ENCODE measurements around the gene EPHB1.

EPHB1 gene

GRCh38 chr3:134911586-134912548 lies 116.8 kb downstream of the EPHB1 start:
- DNase-seq (ENCODE audit: low read depth), result no peak

- DNase-seq (ENCODE audit: low read depth), result no peak
Measured at GRCh38 chr3:134916276-134916961, 121.4 kb downstream of the EPHB1 start.

- no peak for DNase-seq (ENCODE audit: low read depth)
Measured at GRCh38 chr3:134917631-134918030, 122.6 kb downstream of the EPHB1 start.

- no peak for DNase-seq (ENCODE audit: low read depth)
Measured at GRCh38 chr3:134918441-134918840, 123.4 kb downstream of the EPHB1 start.

- no peak for DNase-seq (ENCODE audit: low read depth)
Measured at GRCh38 chr3:134922101-134922500, 127.0 kb downstream of the EPHB1 start.

- no peak for DNase-seq (ENCODE audit: low read depth)
Measured at GRCh38 chr3:134922866-134923265, 127.8 kb downstream of the EPHB1 start.

GRCh38 chr3:134923286-134923685 lies 128.2 kb downstream of the EPHB1 start:
- DNase-seq (ENCODE audit: low read depth), result no peak

GRCh38 chr3:134927599-134927998 lies 132.5 kb downstream of the EPHB1 start:
- no peak for DNase-seq (ENCODE audit: low read depth)

GRCh38 chr3:134928392-134928791 lies 133.3 kb downstream of the EPHB1 start:
- DNase-seq (ENCODE audit: low read depth), result no peak

GRCh38 chr3:134928819-134929218 lies 133.8 kb downstream of the EPHB1 start:
- no peak for DNase-seq (ENCODE audit: low read depth)

GRCh38 chr3:134929976-134930375 lies 134.9 kb downstream of the EPHB1 start:
- no peak for DNase-seq (ENCODE audit: low read depth)

GRCh38 chr3:134931045-134931785 lies 136.2 kb downstream of the EPHB1 start:
- no peak for DNase-seq (ENCODE audit: low read depth)

- DNase-seq (ENCODE audit: low read depth), result no peak
Measured at GRCh38 chr3:134932035-134932434, 137.0 kb downstream of the EPHB1 start.

- no peak for DNase-seq (ENCODE audit: low read depth)
Measured at GRCh38 chr3:134933997-134934396, 138.9 kb downstream of the EPHB1 start.

GRCh38 chr3:134934933-134935332 lies 139.9 kb downstream of the EPHB1 start:
- no peak for DNase-seq (ENCODE audit: low read depth)

- DNase-seq (ENCODE audit: low read depth), result no peak
Measured at GRCh38 chr3:134937256-134938028, 142.4 kb downstream of the EPHB1 start.

GRCh38 chr3:134938029-134938525 lies 143.0 kb downstream of the EPHB1 start:
- DNase-seq (ENCODE audit: low read depth), result no peak

- DNase-seq (ENCODE audit: low read depth), result no peak
Measured at GRCh38 chr3:134939978-134940377, 144.9 kb downstream of the EPHB1 start.

- no peak for DNase-seq (ENCODE audit: low read depth)
Measured at GRCh38 chr3:134941820-134942219, 146.8 kb downstream of the EPHB1 start.

GRCh38 chr3:134944429-134944828 lies 149.4 kb downstream of the EPHB1 start:
- DNase-seq (ENCODE audit: low read depth), result no peak

GRCh38 chr3:134949150-134949549 lies 154.1 kb downstream of the EPHB1 start:
- DNase-seq (ENCODE audit: low read depth), result no peak

- no peak for DNase-seq (ENCODE audit: low read depth)
Measured at GRCh38 chr3:134952371-134952770, 157.3 kb downstream of the EPHB1 start.

All from non-pigmented ciliary epithelial cell (primary cell).